Neural cell (in vitro differentiated cells): ENCODE measurements around the gene IAH1. TPM values are rescaled to one million over a fixed set of nuclear protein-coding genes. Genes with fewer than 3 reads are reported as not detected.

ENCODE experiments used
- H2AFZ ChIP-seq: fragments of 200-600, 300-800 bp; sonication (generic), shearing (Covaris generic); 2 replicates; pipeline ENCODE4 v1.6.0; 2014; ENCODE audit warnings: low read depth, mild to moderate bottlenecking, antibody characterized with exemption, low read length, moderate library complexity
- H3F3A ChIP-seq: fragments of 200-600 bp; shearing (Covaris generic); 2 replicates; pipeline ENCODE4 v1.6.1; 2016; ENCODE audit warnings: mild to moderate bottlenecking, moderate library complexity, mixed read lengths, antibody characterized with exemption, low read length; ENCODE audit not compliant: insufficient read depth, poor library complexity, severe bottlenecking
- H3K27ac ChIP-seq: fragments of 200-600, 300-800 bp; sonication (generic), shearing (Covaris generic); 2 replicates; pipeline ENCODE4 v1.5.1; 2014; ENCODE audit warnings: mild to moderate bottlenecking, low read length, moderate library complexity
- H3K27me3 ChIP-seq: fragments of 300-800, 200-600 bp; sonication (generic), shearing (Covaris generic); 2 replicates; pipeline ENCODE4 v1.6.0; 2014; ENCODE audit warnings: mild to moderate bottlenecking, low read depth, low read length, moderate library complexity; ENCODE audit not compliant: insufficient read depth
- H3K36me3 ChIP-seq: fragments of 300-800, 200-600 bp; sonication (generic), shearing (Covaris generic); 2 replicates; pipeline ENCODE4 v1.5.1; 2014; ENCODE audit warnings: mild to moderate bottlenecking, antibody characterized with exemption, low read length, moderate library complexity; ENCODE audit not compliant: insufficient read depth
- H3K4me2 ChIP-seq: fragments of 300-800, 200-600 bp; sonication (generic), shearing (Covaris generic); 2 replicates; pipeline ENCODE4 v1.6.0; 2014; ENCODE audit warnings: mild to moderate bottlenecking, low read length
- H3K4me3 ChIP-seq: fragments of 300-800, 200-600 bp; sonication (generic), shearing (Covaris generic); 2 replicates; pipeline ENCODE4 v1.5.1; 2014; ENCODE audit warnings: mild to moderate bottlenecking, low read length, moderate library complexity
- H3K79me2 ChIP-seq: fragments of 200-600 bp; shearing (Covaris generic); replicated peaks from 2 replicates; pipeline ENCODE4 v1.6.0; 2014; ENCODE audit warnings: mild to moderate bottlenecking, low read length, moderate library complexity; ENCODE audit not compliant: insufficient read depth
- H3K9ac ChIP-seq: fragments of 300-800, 200-600 bp; sonication (generic), shearing (Covaris generic); 2 replicates; pipeline ENCODE4 v1.6.1; 2016; ENCODE audit warnings: mild to moderate bottlenecking, low read length, mixed read lengths
- H3K9me2 ChIP-seq: fragments of 200-600 bp; shearing (Covaris generic); 2 replicates; pipeline ENCODE4 v1.6.1; 2016; ENCODE audit warnings: mild to moderate bottlenecking, low read length, mixed read lengths; ENCODE audit not compliant: insufficient read depth
- H3K9me3 ChIP-seq: fragments of 200-600, 300-800 bp; sonication (generic), shearing (Covaris generic); 2 replicates; pipeline ENCODE4 v1.6.1; 2016; ENCODE audit warnings: mild to moderate bottlenecking, mixed run types, low read length, moderate library complexity, mixed read lengths
- H4K20me1 ChIP-seq: fragments of 200-600 bp; shearing (Covaris generic); 2 replicates; pipeline ENCODE4 v1.6.1; 2016; ENCODE audit warnings: mild to moderate bottlenecking, mixed run types; ENCODE audit not compliant: insufficient read depth
- CTCF ChIP-seq: fragments of 450-650 bp; IDR thresholded peaks from 2 replicates; pipeline ENCODE4 v1.5.1; 2014; ENCODE audit warnings: antibody characterized with exemption, mild to moderate bottlenecking, moderate library complexity; ENCODE audit not compliant: poor library complexity, severe bottlenecking
- EP300 ChIP-seq: fragments of 450-650 bp; conservative IDR thresholded peaks from 2 replicates; pipeline ENCODE4 v1.6.1; 2014; ENCODE audit warnings: antibody characterized with exemption, mild to moderate bottlenecking, moderate library complexity; ENCODE audit not compliant: poor library complexity, severe bottlenecking
- EZH2 ChIP-seq: fragments of 200-600, 300-800 bp; shearing (Covaris generic), sonication (generic); IDR thresholded peaks from 2 replicates; pipeline ENCODE4 v1.6.1; 2014; ENCODE audit warnings: antibody characterized with exemption, low read length, borderline replicate concordance, mild to moderate bottlenecking; ENCODE audit not compliant: insufficient read depth, poor library complexity, severe bottlenecking
- MXI1 ChIP-seq: fragments of 450-650 bp; conservative IDR thresholded peaks from 2 replicates; pipeline ENCODE4 v1.6.1; 2014; ENCODE audit warnings: antibody characterized with exemption, mild to moderate bottlenecking; ENCODE audit not compliant: poor library complexity, severe bottlenecking
- POLR2AphosphoS5 ChIP-seq: IDR thresholded peaks from 2 replicates; pipeline ENCODE4 v1.6.1; 2012
- RAD21 ChIP-seq: fragments of 450-650 bp; conservative IDR thresholded peaks from 2 replicates; pipeline ENCODE4 v1.6.1; 2014; ENCODE audit warnings: antibody characterized with exemption, mild to moderate bottlenecking, moderate library complexity
- REST ChIP-seq: IDR thresholded peaks from 2 replicates; pipeline ENCODE4 v1.6.1; 2012; ENCODE audit warnings: borderline replicate concordance
- SMC3 ChIP-seq: fragments of 450-650 bp; conservative IDR thresholded peaks from 2 replicates; pipeline ENCODE4 v1.6.1; 2014; ENCODE audit warnings: antibody characterized with exemption, mild to moderate bottlenecking, moderate library complexity; ENCODE audit not compliant: poor library complexity
- TAF1 ChIP-seq: IDR thresholded peaks from 2 replicates; pipeline ENCODE4 v1.6.1; 2012; ENCODE audit warnings: low read depth
- polyA plus RNA-seq: library from polyadenylated mRNA; depleted of rRNA; stranded (reverse); fragments of >200 nt; gene quantifications from 2 replicates; pipeline ENCODE4 v1.2.3, GENCODE V29; 2014

IAH1 gene
- polyA plus RNA-seq, 1 donor from 2014 or later = 33.0 TPM

GRCh38 chr2:9430316-9431293 lies 43.7 kb upstream of the IAH1 start:
- TF ChIP-seq REST (no peak), EP300 (no peak), MXI1 (no peak), POLR2AphosphoS5 (no peak), EZH2 (no peak), TAF1 (no peak), RAD21 (no peak), SMC3 (no peak), CTCF (no peak)
- Histone ChIP-seq H3K27me3 (no peaks in the 10 kb centered on the region), H3K79me2 (no peaks in the 10 kb centered on the region), H3K4me3 (no peak overlapping the region), H2AFZ (no peak overlapping the region), H3K9me3 (no peaks in the 10 kb centered on the region), H3K36me3 (peaks cover 7% of the 10 kb centered on the region), H3K9me2 (no peaks in the 10 kb centered on the region), H3F3A (no peaks in the 10 kb centered on the region), H4K20me1 (no peaks in the 10 kb centered on the region), H3K27ac (no peak overlapping the region), H3K4me2 (no peak overlapping the region), H3K9ac (no peak overlapping the region)

GRCh38 chr2:9434489-9434888 lies 39.9 kb upstream of the IAH1 start:
- TF ChIP-seq EP300 (no peak), TAF1 (no peak), RAD21 (no peak), SMC3 (no peak)
- Histone ChIP-seq H3K9ac (no peak overlapping the region), H3K9me3 (no peaks in the 10 kb centered on the region), H3K27ac (no peak overlapping the region), H3K9me2 (no peaks in the 10 kb centered on the region), H3K27me3 (no peaks in the 10 kb centered on the region), H3K36me3 (peaks cover 18% of the 10 kb centered on the region), H2AFZ (no peak overlapping the region), H3K4me3 (no peak overlapping the region), H3K79me2 (no peaks in the 10 kb centered on the region), H3F3A (no peaks in the 10 kb centered on the region), H4K20me1 (no peaks in the 10 kb centered on the region), H3K4me2 (no peak overlapping the region)
